Activated CD4-positive, alpha-beta memory T cell treated with anti-CD3 and anti-CD28 coated beads, Interleukin-2, amount 10 ng/mL, durations not matched to agents 7 days and 5 days (primary cell): Measurements from ENCODE around the gene RNF214. TPM values are rescaled to one million over a fixed set of nuclear protein-coding genes. Genes with fewer than 3 reads are reported as not detected.
A peak's percentile ranks its signal among the peaks of the same experiment; 100 is the strongest.

Experiments
- CTCF ChIA-PET: fragments of 350-600 bp; sonication (Branson Sonifier 250); formaldehyde crosslinking; loops from one replicate; lab custom pipeline; 2021; ENCODE audit warnings: antibody characterized with exemption, inconsistent platforms; lab: Charles Lee
- POLR2A ChIA-PET: fragments of 350-600 bp; sonication (Branson Sonifier 250); formaldehyde crosslinking; loops from one replicate; lab custom pipeline; 2021; ENCODE audit warnings: antibody characterized with exemption; lab: Charles Lee
- DNase-seq: peaks from one replicate; pipeline ENCODE4 v3.0.0-alpha.2; 2020
- H3K27ac Mint-ChIP-seq: one replicate; pipeline ENCODE4 v1.8.0; 2021; ENCODE audit warnings: mild to moderate bottlenecking, mixed read lengths
- H3K27me3 Mint-ChIP-seq: one replicate; pipeline ENCODE4 v1.8.0; 2021; ENCODE audit warnings: mixed read lengths
- H3K36me3 Mint-ChIP-seq: one replicate; pipeline ENCODE4 v1.8.0; 2021; ENCODE audit warnings: low read depth, mixed read lengths
- H3K4me1 Mint-ChIP-seq: one replicate; pipeline ENCODE4 v1.8.0; 2021; ENCODE audit warnings: mixed read lengths
- H3K4me3 Mint-ChIP-seq: one replicate; pipeline ENCODE4 v1.8.0; 2021; ENCODE audit warnings: mild to moderate bottlenecking, mixed read lengths
- H3K9me3 Mint-ChIP-seq: one replicate; pipeline ENCODE4 v1.8.0; 2021; ENCODE audit warnings: mixed read lengths
- total RNA-seq, 2 experiments: library from RNA; stranded (reverse); gene quantifications; one replicate each; pipeline ENCODE4 v1.2.3, GENCODE V29; 2021

The RNF214 gene
- total RNA-seq, 2 experiments from 2014 or later = 23.1 to 23.6 TPM

GRCh38 chr11:117220999-117221774 is 11.3 kb upstream of the RNF214 start:
- Mint-ChIP-seq H3K27ac (no peak overlapping the region), H3K27me3 (no peaks in the 10 kb centered on the region), H3K4me1 (peaks cover 4% of the 10 kb centered on the region), H3K36me3 (peaks cover 88% of the 10 kb centered on the region), H3K9me3 (no peaks in the 10 kb centered on the region), H3K4me3 (no peak overlapping the region)
- ChIA-PET CTCF (interaction anchor here (0.5 to 1.4 kb wide), 3 partner anchors 10 to 53 kb away, joined by 3 to 4 read pairs (median 3); no protein-coding TSS in a partner anchor), POLR2A (interaction anchor here (1.0 to 5.2 kb wide), 3 partner anchors 10 to 434 kb away, joined by 3 to 25 read pairs (median 7); partner anchors contain the start of genes PCSK7 and RNF214)
- no peak for DNase-seq

GRCh38 chr11:117221775-117222517 is 10.5 kb upstream of the RNF214 start:
- POLR2A ChIA-PET = interaction anchor here (0.7 to 5.2 kb wide), 4 partner anchors 9 to 435 kb away, joined by 3 to 25 read pairs (median 4); partner anchors contain the start of genes PCSK7 and RNF214
- no peak for DNase-seq
- Mint-ChIP-seq H3K36me3 (peaks cover 89% of the 10 kb centered on the region), H3K4me1 (peaks cover 9% of the 10 kb centered on the region), H3K27me3 (no peaks in the 10 kb centered on the region), H3K9me3 (no peaks in the 10 kb centered on the region), H3K4me3 (no peak overlapping the region), H3K27ac (no peak overlapping the region)
- CTCF ChIA-PET = interaction anchor here (0.7 to 1.4 kb wide), 2 partner anchors 11 to 464 kb away, joined by 4 read pairs; no protein-coding TSS in a partner anchor

DNA sequence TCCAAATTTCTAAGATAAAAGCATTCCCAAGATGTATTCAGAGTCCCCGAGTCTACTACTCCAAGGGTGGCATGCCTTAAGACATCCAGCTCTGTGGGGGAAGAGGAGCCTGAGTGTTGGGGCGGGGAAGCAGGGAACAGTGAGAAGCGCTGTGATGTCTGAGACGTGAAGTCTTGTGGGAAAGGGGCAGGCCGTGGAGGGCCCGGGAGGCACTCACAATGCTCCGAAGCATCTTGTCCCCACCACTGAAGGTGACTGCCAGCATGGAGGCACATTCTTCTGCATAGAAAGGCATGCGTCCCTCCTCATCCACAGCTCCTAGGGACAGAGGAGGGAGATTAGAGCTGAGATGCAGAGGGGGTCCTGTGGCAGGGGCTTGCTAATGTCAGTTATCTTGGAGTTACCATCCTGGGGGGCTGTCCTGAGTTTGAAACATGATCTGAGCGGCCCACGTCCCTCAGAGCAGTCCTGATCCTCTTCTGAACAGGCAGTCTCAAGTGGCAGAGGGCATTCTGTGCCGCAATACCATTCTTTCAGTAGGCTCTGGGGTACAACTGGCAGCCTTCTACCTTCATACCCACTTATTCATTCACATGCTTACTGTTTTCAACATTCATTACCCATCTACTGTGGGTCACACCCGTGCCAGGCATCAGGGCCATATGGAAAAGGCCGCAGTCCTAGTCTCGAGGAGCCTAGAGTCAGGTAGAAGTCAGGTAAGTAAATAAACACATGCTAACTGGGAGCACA is 9.3 kb upstream of the RNF214 start:
- H3K36me3 Mint-ChIP-seq = peaks cover 88% of the 10 kb centered on the region
- H3K4me1 Mint-ChIP-seq = peaks cover 16% of the 10 kb centered on the region
- no peak overlapping the region for H3K27ac Mint-ChIP-seq
- CTCF ChIA-PET = no interaction called here
- H3K4me3 Mint-ChIP-seq = no peak overlapping the region
- DNase-seq = no peak
- POLR2A ChIA-PET = interaction anchor here (1.5 to 5.2 kb wide), 2 partner anchors 8 to 21 kb away, joined by 3 to 25 read pairs; partner anchors contain the start of genes PCSK7 and RNF214
- H3K9me3 Mint-ChIP-seq = no peaks in the 10 kb centered on the region
- no peaks in the 10 kb centered on the region for H3K27me3 Mint-ChIP-seq

DNA sequence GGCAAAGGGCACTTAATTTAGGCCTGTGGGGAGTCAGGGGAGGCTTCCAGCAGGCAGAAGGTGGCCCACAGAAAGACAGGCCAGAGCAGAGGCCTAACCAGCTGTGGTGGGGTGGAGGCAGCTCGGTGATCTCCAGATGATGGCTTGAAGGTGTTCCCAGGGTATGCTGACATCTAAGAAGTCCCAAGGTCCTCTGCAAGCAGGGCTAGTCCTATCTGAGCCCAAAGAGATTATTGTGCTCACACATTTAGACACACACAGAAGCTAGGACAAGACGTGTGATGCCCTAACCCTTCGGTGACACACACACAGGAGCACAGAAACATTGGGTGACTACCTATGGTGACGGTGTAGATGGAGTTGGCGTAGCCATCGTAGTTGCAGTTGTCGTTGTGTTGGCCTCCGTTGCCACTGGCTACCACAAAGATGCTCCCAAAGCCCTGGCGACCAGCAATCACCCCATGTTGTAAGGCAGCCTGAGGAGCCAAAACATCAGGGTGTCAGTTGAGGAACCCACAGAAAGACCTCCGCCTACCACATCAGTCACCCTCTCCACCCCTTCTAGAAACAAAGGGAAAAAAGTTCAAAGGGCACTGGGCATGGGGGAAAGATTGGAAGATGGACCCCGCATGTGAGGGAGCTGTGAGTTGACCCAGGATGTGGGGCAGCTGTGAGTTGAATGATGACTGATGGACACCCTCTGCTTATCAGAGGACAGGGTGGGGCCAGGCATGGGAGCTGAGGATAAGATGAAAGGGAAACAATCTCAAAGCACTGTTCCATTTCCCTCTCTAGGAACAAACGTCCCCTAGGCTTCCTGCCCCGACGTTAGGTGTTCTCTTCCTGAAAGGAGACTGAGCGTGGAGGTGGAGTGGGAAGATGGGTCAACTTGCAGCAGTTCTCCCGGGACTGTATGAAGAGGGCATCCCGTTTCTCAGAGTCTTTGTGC is 8.5 kb upstream of the RNF214 start:
- Mint-ChIP-seq H3K27ac (no peak overlapping the region), H3K9me3 (no peaks in the 10 kb centered on the region), H3K36me3 (peaks cover 87% of the 10 kb centered on the region), H3K27me3 (no peaks in the 10 kb centered on the region), H3K4me3 (no peak overlapping the region), H3K4me1 (peaks cover 22% of the 10 kb centered on the region)
- ChIA-PET CTCF (interaction anchor here (0.6 to 9.9 kb wide), 3 partner anchors 43 to 81 kb away, joined by 3 to 95 read pairs (median 4); partner anchors contain the start of gene SIDT2), POLR2A (interaction anchor here (1.3 to 5.2 kb wide), 3 partner anchors 7 to 80 kb away, joined by 3 to 25 read pairs (median 3); partner anchors contain the start of genes PAFAH1B2, PCSK7 and RNF214)
- no peak for DNase-seq

DNA sequence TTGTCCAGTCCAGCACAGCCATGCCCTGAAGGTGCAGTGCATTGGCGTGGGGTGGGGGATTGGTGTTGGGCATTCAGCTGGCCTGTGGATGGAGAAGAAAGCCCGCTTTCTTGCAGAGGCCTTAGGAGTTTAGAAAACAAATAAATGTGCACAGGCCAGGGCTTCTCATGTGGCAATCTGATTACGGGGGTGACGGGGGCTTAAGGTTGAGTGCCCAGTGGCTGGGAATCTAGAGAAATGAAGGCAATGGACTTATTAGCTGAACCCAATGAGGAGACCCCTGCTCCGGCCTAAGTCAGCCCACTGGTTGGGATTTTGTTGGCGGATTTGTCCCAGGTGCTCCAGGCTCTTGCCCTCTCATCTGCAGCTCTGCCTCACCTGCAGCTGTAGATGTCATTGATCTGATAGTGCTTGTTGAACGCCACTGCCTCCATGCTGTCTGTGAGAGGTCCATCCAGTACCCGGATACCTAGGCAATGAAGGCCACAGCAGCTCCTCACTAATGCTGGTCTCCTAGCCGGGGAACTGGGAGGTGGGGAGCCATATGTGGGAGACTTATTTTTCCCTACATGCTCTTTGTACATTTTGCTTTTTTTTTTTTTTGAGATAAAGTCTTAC is 6.8 kb upstream of the RNF214 start:
- POLR2A ChIA-PET = interaction anchor here (1.5 to 2.4 kb wide), 4 partner anchors 23 to 102 kb away, joined by 7 to 17 read pairs (median 10); partner anchors contain the start of genes CEP164, PAFAH1B2 and SIDT2
- H3K36me3 Mint-ChIP-seq = peaks cover 88% of the 10 kb centered on the region

GRCh38 chr11:117226388-117227385 is 5.8 kb upstream of the RNF214 start:
- peak; percentile 51 for DNase-seq
- peak overlapping the region; percentile 49 for H3K27ac Mint-ChIP-seq
- peaks cover 88% of the 10 kb centered on the region for H3K36me3 Mint-ChIP-seq

More for the DNA sequence above, 6.8 kb upstream of the RNF214 start:
- Mint-ChIP-seq H3K27me3 (no peaks in the 10 kb centered on the region), H3K4me1 (peaks cover 34% of the 10 kb centered on the region), H3K4me3 (no peak overlapping the region), H3K27ac (no peak overlapping the region), H3K9me3 (no peaks in the 10 kb centered on the region)
- CTCF ChIA-PET = interaction anchor here (0.7 to 9.9 kb wide), 16 partner anchors 9 to 510 kb away, joined by 3 to 95 read pairs (median 5); partner anchors contain the start of genes CEP164, SIDT2 and ZPR1
- DNase-seq = no peak

DNA sequence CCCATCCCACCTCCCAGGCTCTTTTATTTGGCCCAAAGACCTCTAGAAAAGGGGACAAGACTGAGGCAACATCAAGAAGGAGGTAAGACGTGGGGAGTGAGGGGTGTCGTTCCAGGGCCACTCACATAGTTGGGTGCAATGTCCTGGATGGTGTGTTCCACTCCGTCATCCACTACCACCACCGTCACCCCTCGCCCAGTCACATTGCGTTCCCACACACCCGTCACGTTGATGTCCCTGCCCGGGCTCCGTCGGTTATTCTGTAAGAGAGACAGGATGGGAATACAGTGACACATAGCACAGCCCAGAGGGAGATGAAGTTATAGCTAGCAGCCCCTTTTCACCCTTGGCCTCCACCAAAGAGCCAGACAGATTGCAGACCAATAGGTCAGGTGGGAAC is 4.4 kb upstream of the RNF214 start:
- H3K9me3 Mint-ChIP-seq = no peaks in the 10 kb centered on the region
- CTCF ChIA-PET = interaction anchor here (1.3 to 9.9 kb wide), 2 partner anchors 47 to 101 kb away, joined by 4 to 95 read pairs; partner anchors contain the start of gene SIDT2
- no peaks in the 10 kb centered on the region for H3K27me3 Mint-ChIP-seq
- H3K4me1 Mint-ChIP-seq = peaks cover 38% of the 10 kb centered on the region
- DNase-seq = no peak
- peaks cover 80% of the 10 kb centered on the region for H3K36me3 Mint-ChIP-seq
- H3K27ac Mint-ChIP-seq = peak overlapping the region; percentile 58
- H3K4me3 Mint-ChIP-seq = no peak overlapping the region
- POLR2A ChIA-PET = interaction anchor here (2.1 kb wide), 2 partner anchors 25 to 84 kb away, joined by 7 to 9 read pairs; partner anchors contain the start of gene PAFAH1B2

More at GRCh38 chr11:117226388-117227385, 5.8 kb upstream of the RNF214 start:
- H3K4me1 Mint-ChIP-seq = peaks cover 36% of the 10 kb centered on the region
- no peaks in the 10 kb centered on the region for H3K9me3 Mint-ChIP-seq
- POLR2A ChIA-PET = interaction anchor here (1.0 to 2.4 kb wide), 7 partner anchors 9 to 338 kb away, joined by 3 to 17 read pairs (median 7); partner anchors contain the start of genes CEP164, PAFAH1B2 and SIDT2
- CTCF ChIA-PET = interaction anchor here (0.7 to 9.9 kb wide), 30 partner anchors 10 to 607 kb away, joined by 3 to 95 read pairs (median 4); partner anchors contain the start of genes APOA5, CEP164, PAFAH1B2 and SIDT2
- no peaks in the 10 kb centered on the region for H3K27me3 Mint-ChIP-seq
- no peak overlapping the region for H3K4me3 Mint-ChIP-seq

DNA sequence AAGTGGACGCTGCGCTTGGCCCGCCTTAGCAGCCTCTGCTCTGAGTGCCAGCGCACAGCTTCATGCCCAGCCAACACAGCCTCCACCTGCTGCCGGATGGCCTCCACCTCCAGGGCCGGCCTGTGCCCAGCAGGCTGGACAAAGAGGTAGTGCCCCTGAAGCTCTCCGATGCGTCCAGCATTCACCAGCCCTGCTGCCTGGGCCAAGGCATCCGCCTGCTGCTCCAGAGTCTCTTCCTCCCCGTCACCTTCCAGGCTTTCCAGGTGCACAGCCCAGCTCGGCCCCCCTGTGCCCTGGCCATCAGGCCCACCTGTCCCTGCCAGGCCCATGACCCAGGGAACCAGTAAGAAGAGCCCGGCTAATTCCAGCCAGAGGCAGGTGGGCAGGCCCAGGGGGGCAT is 3.1 kb upstream of the RNF214 start:
- H3K9me3 Mint-ChIP-seq = no peaks in the 10 kb centered on the region
- peak overlapping the region; percentile 99 for H3K27ac Mint-ChIP-seq
- ChIA-PET CTCF (interaction anchor here (0.6 to 9.9 kb wide), 4 partner anchors 19 to 123 kb away, joined by 3 to 95 read pairs (median 12); partner anchors contain the start of genes CEP164 and SIDT2), POLR2A (interaction anchor here (1.1 to 4.7 kb wide), 9 partner anchors 8 to 299 kb away, joined by 3 to 55 read pairs (median 25); partner anchors contain the start of genes CEP164, PAFAH1B2, SIDT2 and SIK3)
- peaks cover 51% of the 10 kb centered on the region for H3K4me1 Mint-ChIP-seq
- peaks cover 68% of the 10 kb centered on the region for H3K36me3 Mint-ChIP-seq
- DNase-seq = no peak
- peak overlapping the region; percentile 100 for H3K4me3 Mint-ChIP-seq
- H3K27me3 Mint-ChIP-seq = no peaks in the 10 kb centered on the region

GRCh38 chr11:117229931-117230285 is 2.6 kb upstream of the RNF214 start:
- POLR2A ChIA-PET = interaction anchor here (0.8 to 4.7 kb wide), 15 partner anchors 9 to 1075 kb away, joined by 3 to 55 read pairs (median 7); partner anchors contain the start of genes CEP164, PAFAH1B2, SIDT2 and SIK3

More at GRCh38 chr11:117229931-117230285, 2.6 kb upstream of the RNF214 start:
- CTCF ChIA-PET = interaction anchor here (0.6 to 9.9 kb wide), 6 partner anchors 19 to 394 kb away, joined by 3 to 95 read pairs (median 5); partner anchors contain the start of genes CEP164 and SIDT2
- no peaks in the 10 kb centered on the region for H3K27me3 Mint-ChIP-seq
- peak overlapping the region; percentile 99 for H3K27ac Mint-ChIP-seq
- no peak for DNase-seq
- H3K9me3 Mint-ChIP-seq = no peaks in the 10 kb centered on the region
- H3K4me1 Mint-ChIP-seq = peaks cover 52% of the 10 kb centered on the region
- H3K4me3 Mint-ChIP-seq = peak overlapping the region; percentile 100
- H3K36me3 Mint-ChIP-seq = peaks cover 63% of the 10 kb centered on the region
